Activated T-cell treated with anti-CD3 and anti-CD28 coated beads, Interleukin-2, amount 50 U/mL, for 72 hours (primary cell): ENCODE data around the gene RAD9A. TPM values are rescaled to one million over a fixed set of nuclear protein-coding genes. Genes with fewer than 3 reads are reported as not detected.
A peak's percentile ranks its signal among the peaks of the same experiment; 100 is the strongest.

Experiments
- ATAC-seq, 2 donors: fragments of 150-1000 bp; cut with Tn5 transposase; replicated peaks in 1 of 2; 2 replicates each; pipeline ENCODE4 v1.10.0; 2021; ENCODE audit warnings: moderate library complexity in 2 of 2, mild to moderate bottlenecking in 1 of 2
- DNase-seq, 2 donors: peaks; one replicate each; pipeline ENCODE4 v3.0.0; 2021 to 2022; ENCODE audit warnings: mixed read lengths in 1 of 2
- H3K27ac Mint-ChIP-seq: one replicate; pipeline ENCODE4 v1.8.0; 2022; ENCODE audit warnings: mild to moderate bottlenecking, moderate library complexity, mixed read lengths
- H3K27me3 Mint-ChIP-seq: one replicate; pipeline ENCODE4 v1.8.0; 2022; ENCODE audit warnings: low read depth, mixed read lengths
- H3K36me3 Mint-ChIP-seq, 2 donors: one replicate each; pipeline ENCODE4 v1.8.0; 2022; ENCODE audit warnings: mixed read lengths in 2 of 2, mild to moderate bottlenecking in 1 of 2; ENCODE audit not compliant: insufficient read depth in 2 of 2
- H3K4me1 Mint-ChIP-seq: one replicate; pipeline ENCODE4 v1.8.0; 2022; ENCODE audit warnings: low read depth, mixed read lengths
- H3K4me3 Mint-ChIP-seq, 2 donors: one replicate each; pipeline ENCODE4 v1.8.0; 2022; ENCODE audit warnings: mild to moderate bottlenecking in 2 of 2, mixed read lengths in 2 of 2, moderate library complexity in 2 of 2
- H3K9me3 Mint-ChIP-seq, 2 donors: one replicate each; pipeline ENCODE4 v1.8.0; 2022; ENCODE audit warnings: mixed read lengths in 2 of 2
- total RNA-seq, 2 donors: library from RNA; stranded (reverse); gene quantifications; one replicate each; pipeline ENCODE4 v1.2.3, GENCODE V29; 2022

Gene RAD9A
- total RNA-seq, 2 donors from 2014 or later, result 36.7 to 41.2 TPM

DNA sequence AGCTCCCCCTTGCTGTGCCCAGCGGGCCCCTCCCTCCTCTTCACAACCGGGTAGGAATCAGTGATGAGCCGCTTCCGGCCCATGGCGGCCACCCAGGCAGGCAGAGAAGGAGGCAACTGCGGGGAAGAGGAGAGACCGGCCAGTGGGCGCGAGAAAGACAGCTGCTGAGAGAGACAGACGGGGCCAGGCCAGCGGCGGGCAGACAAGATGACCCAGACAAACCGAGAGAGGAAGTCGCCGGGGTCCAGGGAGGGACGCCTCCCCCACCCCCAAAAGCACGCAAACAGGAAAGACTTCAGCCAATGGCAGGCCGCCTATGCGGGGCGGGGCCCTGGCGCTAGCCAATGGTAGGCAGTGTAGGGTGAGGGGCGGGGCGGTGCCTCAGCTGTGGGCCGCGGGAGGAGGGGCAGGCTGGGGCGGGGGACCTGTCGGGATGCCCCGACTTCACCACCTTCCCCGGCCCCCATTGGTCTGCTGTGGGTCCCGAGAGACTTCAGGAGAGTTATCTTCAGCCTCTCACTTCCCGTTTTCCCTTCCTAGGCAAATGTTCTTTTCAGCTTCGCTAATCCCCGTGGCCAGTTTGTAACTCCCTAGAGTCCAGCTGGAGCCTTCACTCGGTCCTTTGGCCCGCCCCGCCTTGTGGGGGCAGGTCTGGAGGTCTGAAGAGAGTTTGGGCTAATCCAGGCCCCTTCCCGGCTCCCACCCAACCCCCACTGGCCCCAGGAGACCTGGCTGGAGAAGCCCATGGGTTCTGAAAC, 38.3 kb upstream of the RAD9A start, which contains the start of gene POLD4:
TSS of gene POLD4 (minus strand) at position 230 of the 758 bp plus-strand sequence. CDS start at position 83, 147 bp downstream.
- Mint-ChIP-seq H3K27ac (peak within 1 kb of the TSS; percentile 90), H3K4me3 (peak within 1 kb of the TSS; percentile 94 to 95), H3K36me3 (peaks cover 0 to 1% of the 10 kb centered on the region in 2 donors), H3K27me3 (no peaks in the 10 kb centered on the region), H3K4me1 (peaks cover 58% of the 10 kb centered on the region), H3K9me3 (no peaks in the 10 kb centered on the region)
- DNase-seq (peak; percentile 98 to 99), ATAC-seq (peak; percentile 92 to 93)

DNA sequence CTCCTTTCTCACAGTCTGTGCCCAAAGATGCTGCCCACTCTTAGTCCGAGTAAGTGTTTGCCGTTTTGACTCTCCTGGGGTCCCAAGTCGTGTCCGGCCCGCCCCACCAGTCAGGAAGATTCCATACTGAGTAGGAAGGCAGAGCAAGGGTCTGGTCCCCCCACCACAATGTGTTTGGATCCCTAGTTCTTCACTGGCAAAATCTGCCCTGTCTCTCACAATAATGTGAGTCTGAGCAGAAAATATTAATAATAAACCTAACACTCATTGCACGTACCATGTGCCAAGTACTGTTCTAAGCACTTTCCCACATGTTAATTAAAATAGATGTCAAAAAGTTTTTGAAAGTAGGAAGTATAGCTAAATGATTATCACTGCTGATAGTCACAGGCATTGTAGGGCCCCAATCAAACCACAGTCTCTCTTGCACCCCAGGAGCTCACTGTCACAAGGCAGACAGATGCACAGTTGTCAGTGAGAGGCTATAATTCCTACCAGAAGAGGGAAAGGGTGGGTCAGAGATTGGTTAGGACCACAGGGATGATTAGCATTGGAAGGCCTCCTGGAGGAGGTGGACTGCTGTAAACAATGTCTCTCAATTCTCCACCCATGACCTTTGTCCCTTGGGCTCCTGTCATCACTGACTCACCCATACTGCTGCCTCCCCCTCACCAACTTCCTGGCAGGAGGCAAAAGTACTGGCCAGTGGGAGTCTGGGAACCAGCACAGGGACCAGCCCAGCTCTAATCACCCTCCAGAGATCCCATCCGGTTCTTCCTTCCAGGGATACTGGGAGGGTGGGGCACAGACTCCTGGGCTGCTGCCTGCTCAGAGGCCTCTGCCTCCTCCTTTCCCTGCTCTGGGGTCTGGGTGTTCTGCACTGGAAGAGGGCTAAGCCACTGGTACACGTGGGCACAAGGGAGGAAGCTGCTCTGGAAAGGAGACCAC, 37.4 kb upstream of the RAD9A start:
- DNase-seq (peak; percentile 38 to 39), ATAC-seq (peak in 1 of 2 donors; percentile 12)
- Mint-ChIP-seq H3K27ac (peak overlapping the region; percentile 85), H3K27me3 (no peaks in the 10 kb centered on the region), H3K4me1 (peaks cover 50% of the 10 kb centered on the region), H3K4me3 (peak overlapping the region; percentile 94 to 95), H3K9me3 (no peaks in the 10 kb centered on the region), H3K36me3 (peaks cover 0 to 1% of the 10 kb centered on the region in 2 donors)

DNA sequence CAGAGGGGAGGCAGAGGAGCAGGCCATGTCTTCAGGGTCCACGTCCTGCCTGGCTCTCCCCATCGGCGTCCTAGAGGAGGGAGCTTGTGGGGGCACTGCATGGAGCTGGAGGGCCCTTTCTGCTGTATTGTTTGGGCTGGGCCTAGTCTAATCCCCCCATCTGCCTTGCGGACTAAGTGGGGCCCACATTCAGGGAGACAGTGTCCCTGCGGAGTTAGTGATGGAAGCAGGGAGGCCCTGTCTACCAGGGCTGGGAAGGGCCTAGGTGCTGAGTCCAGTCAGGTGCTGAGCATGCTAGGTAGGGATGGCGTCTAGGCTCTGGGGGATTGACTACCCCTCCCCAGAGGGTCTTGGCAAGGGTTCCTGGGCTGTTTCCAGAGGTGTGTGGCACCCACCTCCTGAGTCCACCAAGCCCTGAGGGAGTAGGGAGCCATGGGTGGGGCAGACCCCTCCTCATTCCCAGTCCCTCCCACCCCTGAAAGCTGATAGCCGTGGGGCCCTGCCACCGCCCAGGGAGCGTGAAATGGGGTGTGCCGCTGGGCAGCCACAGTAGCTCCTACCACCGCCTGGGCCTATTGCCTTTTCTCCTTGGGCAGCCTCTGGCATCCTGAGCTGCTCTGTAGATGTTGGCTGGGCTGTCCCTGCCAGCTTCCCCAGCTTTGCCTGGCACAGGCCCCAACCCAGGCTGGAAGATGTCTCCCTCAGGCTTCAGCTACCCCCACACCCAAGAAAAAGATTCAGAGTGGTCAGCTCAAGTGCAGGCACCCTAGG, 36.6 kb upstream of the RAD9A start:
- peak overlapping the region; percentile 85 for H3K27ac Mint-ChIP-seq
- H3K4me1 Mint-ChIP-seq, result peaks cover 43% of the 10 kb centered on the region
- H3K27me3 Mint-ChIP-seq, result no peaks in the 10 kb centered on the region
- DNase-seq (no peak), ATAC-seq (no peak)
- no peaks in the 10 kb centered on the region for H3K9me3 Mint-ChIP-seq
- peaks cover 0 to 1% of the 10 kb centered on the region in 2 donors for H3K36me3 Mint-ChIP-seq
- peak overlapping the region in 1 of 2 donors; percentile 94 for H3K4me3 Mint-ChIP-seq

DNA sequence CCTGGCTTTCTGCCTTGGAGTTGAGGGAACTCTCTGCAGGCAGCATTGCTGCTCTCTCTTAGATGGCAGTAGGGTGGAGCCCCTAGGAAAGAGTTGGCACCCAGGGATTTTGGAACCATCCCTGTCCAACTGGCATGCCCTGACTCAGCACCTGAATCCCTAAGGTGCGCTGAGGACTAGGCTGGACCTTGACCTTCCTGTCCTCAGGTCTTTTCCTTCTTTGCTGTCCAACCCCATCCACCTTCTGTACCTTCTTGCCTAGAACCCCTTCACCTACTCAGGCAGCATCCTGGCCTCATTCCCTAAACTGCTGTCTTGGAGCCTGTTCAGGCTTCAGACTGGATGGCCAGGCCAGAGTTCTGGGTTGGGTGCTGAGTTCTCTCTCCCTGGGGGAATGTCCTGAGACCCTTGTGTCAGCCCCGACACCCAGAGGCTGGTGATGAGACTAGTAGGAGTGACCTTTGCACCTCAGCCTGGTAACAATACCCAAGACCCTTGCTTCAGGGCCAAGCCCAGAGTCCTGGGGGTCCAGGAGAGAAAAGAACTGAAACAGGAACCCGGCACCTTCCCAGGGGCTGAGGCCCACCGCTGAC, 35.9 kb upstream of the RAD9A start:
- peaks cover 40% of the 10 kb centered on the region for H3K4me1 Mint-ChIP-seq
- peaks cover 0 to 1% of the 10 kb centered on the region in 2 donors for H3K36me3 Mint-ChIP-seq
- H3K27ac Mint-ChIP-seq, result peak overlapping the region; percentile 59
- no peaks in the 10 kb centered on the region for H3K9me3 Mint-ChIP-seq
- ATAC-seq, result no peak
- no peak for DNase-seq
- no peaks in the 10 kb centered on the region for H3K27me3 Mint-ChIP-seq
- H3K4me3 Mint-ChIP-seq, result no peak overlapping the region

DNA sequence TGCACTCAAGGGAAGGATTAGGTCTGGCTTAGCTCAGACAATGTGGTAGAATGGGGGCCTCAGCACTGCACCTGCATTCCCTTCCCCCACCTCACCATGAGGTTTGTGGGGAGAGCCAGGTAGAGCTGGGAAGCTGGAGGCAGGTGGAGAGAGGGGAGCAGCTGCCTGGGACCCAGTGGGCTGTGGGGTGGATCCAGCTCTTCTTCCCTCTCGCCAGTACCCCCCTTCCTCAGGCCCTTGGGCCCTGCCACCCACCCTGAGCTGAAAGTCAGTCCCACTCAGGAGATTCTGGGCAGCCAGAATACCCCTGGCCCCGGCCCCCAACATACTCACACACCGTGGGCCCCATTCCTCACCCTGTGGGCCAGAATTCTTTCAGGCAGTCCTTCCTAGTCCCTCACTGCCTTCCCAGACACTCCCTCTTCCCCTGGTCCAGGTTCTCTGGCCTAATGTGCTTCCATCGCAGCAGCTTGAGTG, 35.4 kb upstream of the RAD9A start:
- Mint-ChIP-seq H3K4me1 (peaks cover 34% of the 10 kb centered on the region), H3K27me3 (no peaks in the 10 kb centered on the region), H3K36me3 (peaks cover 0 to 1% of the 10 kb centered on the region in 2 donors), H3K9me3 (no peaks in the 10 kb centered on the region), H3K4me3 (peak overlapping the region; percentile 8 to 57), H3K27ac (peak overlapping the region; percentile 59)
- DNase-seq (no peak), ATAC-seq (no peak)

DNA sequence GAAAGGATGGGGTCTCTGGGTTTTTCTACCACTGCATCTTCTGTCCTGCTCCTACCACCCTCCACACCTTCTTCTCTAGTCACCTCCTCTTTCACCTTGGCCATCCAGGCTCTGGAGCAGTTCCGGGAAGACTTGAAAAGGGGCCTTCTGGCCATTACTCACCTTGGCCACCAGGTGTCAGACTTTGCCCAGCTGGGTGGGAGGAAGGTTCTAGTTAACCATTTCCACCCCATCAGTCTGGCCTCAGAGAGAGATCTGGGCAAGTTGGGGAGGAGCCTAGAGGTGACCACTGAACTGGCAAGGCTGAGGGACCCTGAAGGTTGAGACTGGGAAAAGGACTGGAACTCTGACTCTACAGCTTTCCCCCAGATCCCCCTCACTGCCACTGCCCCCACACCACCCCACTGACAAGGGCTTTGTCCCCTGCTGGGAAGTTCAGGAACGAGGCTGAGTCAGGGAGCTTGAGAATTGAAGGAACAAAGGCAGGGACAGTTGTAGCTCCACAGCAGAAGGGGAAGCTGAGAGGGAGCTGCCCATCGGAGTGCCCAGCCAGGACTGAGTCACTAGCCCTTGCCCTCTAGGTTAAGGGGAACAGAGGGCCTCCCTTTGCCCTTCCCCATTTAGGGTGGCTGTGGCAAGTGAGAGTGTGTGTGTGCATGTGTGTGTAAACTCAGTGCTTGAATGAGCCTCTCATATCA, 34.8 kb upstream of the RAD9A start:
- Mint-ChIP-seq H3K4me3 (peak overlapping the region; percentile 8 to 57), H3K36me3 (no peaks in the 10 kb centered on the region), H3K4me1 (peaks cover 30% of the 10 kb centered on the region), H3K9me3 (no peaks in the 10 kb centered on the region), H3K27me3 (no peaks in the 10 kb centered on the region), H3K27ac (peak overlapping the region; percentile 35)
- DNase-seq (peak; percentile 69 to 77), ATAC-seq (peak in 1 of 2 donors; percentile 14)

DNA sequence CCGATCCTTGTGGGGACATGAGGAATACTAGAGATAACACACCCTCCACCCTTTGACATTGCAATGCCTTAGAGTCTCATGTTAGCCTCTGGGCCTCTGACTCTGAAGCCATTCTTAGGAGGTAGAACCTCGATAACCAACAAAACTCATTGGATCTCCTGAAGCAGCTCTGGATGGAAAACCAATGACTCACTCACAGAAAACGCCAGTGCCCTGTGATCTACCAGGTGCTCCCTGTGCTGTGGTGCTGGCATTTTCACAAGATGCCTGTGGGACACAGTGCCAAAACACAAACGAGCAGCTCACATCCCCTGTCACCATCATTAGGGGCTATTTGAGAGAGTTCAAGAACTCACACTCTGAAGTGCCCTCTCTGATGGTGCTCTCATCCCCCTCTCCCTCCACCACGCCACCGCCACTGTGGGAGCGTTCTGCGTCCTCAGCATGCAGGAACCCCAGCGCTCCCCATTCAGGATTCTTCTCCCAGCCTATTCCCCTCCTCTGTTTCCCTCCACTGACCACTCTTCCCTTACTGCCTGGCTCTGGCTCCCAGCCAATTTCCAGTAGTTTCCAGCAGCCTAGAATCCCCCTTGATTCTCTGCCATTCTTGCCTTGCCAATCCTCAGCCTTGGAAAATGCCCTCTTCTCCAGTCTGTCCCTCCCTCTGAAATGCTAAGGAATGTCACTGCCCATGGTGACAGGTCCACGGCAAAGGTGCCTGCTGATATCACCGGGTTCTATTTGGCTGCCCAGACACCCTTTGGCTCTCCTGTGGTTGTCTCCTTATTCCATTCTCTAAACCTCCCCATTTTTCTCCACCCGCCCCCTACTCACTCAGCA, 33.7 kb upstream of the RAD9A start:
- no peak for ATAC-seq
- H3K4me3 Mint-ChIP-seq, result no peak overlapping the region
- peaks cover 22% of the 10 kb centered on the region for H3K4me1 Mint-ChIP-seq
- peaks cover 7% of the 10 kb centered on the region for H3K27me3 Mint-ChIP-seq
- no peaks in the 10 kb centered on the region for H3K36me3 Mint-ChIP-seq
- DNase-seq, result no peak
- H3K9me3 Mint-ChIP-seq, result no peaks in the 10 kb centered on the region
- H3K27ac Mint-ChIP-seq, result no peak overlapping the region

DNA sequence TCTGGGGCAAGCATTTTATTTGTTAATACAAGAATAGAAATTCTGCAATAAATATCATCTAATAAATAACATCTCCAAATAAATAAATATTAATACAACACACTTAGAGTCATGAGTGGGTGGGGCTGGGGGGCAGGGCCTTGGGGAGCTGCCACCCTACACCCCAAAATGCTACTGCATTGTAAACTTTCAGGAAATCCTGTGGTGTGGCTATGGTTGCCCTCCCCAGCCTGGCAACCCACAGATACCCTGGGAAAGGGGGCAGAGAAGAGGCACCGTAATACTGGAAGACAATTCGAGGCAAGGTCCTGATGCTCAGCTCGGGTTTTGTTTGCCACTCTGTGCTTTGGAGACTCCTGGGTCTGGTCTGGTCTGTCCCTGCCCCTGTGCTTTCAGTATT, 27.6 kb upstream of the RAD9A start:
- no peak overlapping the region for H3K4me3 Mint-ChIP-seq
- no peaks in the 10 kb centered on the region for H3K9me3 Mint-ChIP-seq
- H3K4me1 Mint-ChIP-seq, result peaks cover 24% of the 10 kb centered on the region

DNA sequence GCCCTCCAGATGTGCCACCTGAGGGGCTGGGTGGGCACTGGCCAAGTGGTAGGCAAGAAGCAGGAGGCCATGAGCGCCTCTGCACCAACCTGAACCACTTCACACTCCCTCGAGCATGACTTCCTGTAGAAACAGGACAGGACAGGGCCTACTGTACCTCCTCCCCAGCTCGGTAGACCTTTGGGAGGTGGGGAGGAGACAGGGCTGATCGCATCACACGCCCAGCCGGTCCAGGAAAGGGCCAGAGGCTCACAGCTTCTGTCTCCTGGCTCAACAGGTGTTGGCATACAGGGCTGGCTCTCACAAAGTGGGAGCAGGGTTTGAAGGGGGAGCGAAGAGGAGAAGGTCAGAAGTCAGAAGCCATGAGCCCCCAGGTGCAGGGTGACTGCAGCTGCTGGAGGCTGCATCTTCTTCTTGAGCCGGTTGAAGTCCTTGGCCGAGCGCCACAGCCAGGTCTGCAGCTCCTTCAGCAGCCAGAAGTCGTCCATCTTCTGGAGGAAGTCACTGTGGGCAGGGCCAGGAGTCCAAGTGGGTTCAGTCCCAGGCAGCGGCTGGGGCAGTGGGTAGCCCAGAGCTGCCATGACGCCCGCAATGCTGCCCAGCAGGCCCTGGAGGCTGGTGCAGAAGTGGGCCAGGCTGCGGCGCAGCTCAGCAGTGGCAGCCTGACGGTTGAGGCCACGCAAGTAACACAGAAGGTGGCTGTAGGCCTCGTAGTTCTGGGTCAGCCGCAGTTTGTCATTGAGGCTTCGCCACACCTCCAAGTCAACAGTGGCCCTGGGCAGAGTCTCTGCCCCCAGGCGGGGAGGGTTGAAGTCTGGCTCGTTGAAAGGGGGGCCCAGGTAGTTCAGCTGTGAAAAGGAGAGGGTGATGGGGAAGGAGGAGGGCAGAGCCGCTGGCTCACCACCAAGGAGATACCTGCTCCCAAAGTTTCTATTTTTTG, 26.7 kb upstream of the RAD9A start:
- no peaks in the 10 kb centered on the region for H3K9me3 Mint-ChIP-seq
- no peak overlapping the region for H3K27ac Mint-ChIP-seq
- H3K4me1 Mint-ChIP-seq, result peaks cover 28% of the 10 kb centered on the region
- ATAC-seq (no peak), DNase-seq (no peak)
- no peaks in the 10 kb centered on the region for H3K36me3 Mint-ChIP-seq
- H3K4me3 Mint-ChIP-seq, result no peak overlapping the region
- peaks cover 33% of the 10 kb centered on the region for H3K27me3 Mint-ChIP-seq

More for the DNA sequence above, 27.6 kb upstream of the RAD9A start:
- H3K27me3 Mint-ChIP-seq, result peaks cover 24% of the 10 kb centered on the region
- no peaks in the 10 kb centered on the region for H3K36me3 Mint-ChIP-seq
- H3K27ac Mint-ChIP-seq, result no peak overlapping the region
- DNase-seq (no peak), ATAC-seq (no peak)

DNA sequence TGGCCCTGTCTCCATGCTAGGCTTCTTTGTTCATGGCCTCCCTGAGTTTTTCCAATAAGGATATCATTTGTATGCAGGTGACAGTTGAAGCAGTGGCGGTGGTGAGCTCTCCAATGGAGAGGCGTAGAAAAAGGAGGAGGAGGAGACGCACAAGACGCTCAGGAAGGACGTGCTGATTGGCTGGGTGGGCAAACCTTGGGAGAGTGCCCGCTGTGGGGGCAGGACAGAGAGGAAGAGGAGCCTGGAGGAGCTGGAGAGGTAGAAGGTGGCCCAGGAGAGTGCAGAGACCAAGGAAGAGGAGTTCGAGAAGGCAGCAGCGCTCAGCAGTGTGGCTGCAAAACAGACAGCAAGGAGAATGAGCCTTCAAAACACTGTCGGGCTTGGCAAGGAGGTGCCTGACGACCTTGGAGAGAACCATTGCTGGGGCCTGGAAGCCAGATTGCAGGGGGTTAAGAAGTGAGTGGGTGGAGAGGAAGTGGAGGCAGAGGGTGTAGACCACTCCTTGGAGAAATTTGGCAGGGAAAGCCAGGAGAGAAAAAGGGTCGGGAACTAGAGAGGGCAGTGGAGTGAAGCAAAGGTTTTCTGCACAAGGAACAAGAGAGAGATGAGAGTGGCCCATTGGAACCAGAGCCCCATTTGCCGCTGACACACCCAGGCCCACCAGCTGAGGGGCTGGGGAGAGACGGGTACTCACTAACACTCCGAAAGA, 25.9 kb upstream of the RAD9A start:
- Mint-ChIP-seq H3K4me3 (no peak overlapping the region), H3K4me1 (peaks cover 34% of the 10 kb centered on the region)

More for the DNA sequence above, 25.9 kb upstream of the RAD9A start:
- peaks cover 41% of the 10 kb centered on the region for H3K27me3 Mint-ChIP-seq
- no peak overlapping the region for H3K27ac Mint-ChIP-seq
- no peak for ATAC-seq
- DNase-seq, result no peak
- no peaks in the 10 kb centered on the region for H3K36me3 Mint-ChIP-seq
- no peaks in the 10 kb centered on the region for H3K9me3 Mint-ChIP-seq
